ENCODE measurements around the gene LIPG.
"Not testable (repeated sequence)": the region's sequence is repeated elsewhere in the genome, so short reads cannot be mapped to it uniquely, and the experiment has no call there.

The LIPG gene

GRCh38 chr18:49572611-49573345, 10.9 kb downstream of the LIPG start:
- DNase-seq (ENCODE audit: low spot score in 2 of 2): no peak
- no peaks in the 10 kb centered on the region for H3K4me1 Mint-ChIP-seq
- no peak for ATAC-seq (ENCODE audit: low read depth)
- no peak overlapping the region for H3K4me3 Mint-ChIP-seq
- H3K36me3 Mint-ChIP-seq: no peaks in the 10 kb centered on the region
- no peak overlapping the region for H3K27ac Mint-ChIP-seq
- peaks cover 8% of the 10 kb centered on the region for H3K27me3 Mint-ChIP-seq
- no peaks in the 10 kb centered on the region for H3K9me3 Mint-ChIP-seq

GRCh38 chr18:49573835-49574234, 12.0 kb downstream of the LIPG start:
- DNase-seq (ENCODE audit: low spot score in 2 of 2) (no peak), ATAC-seq (ENCODE audit: low read depth) (no peak)
- Mint-ChIP-seq H3K27ac (no peak overlapping the region), H3K36me3 (no peaks in the 10 kb centered on the region), H3K27me3 (peaks cover 8% of the 10 kb centered on the region), H3K4me1 (no peaks in the 10 kb centered on the region), H3K4me3 (no peak overlapping the region), H3K9me3 (no peaks in the 10 kb centered on the region)

- not testable (repeated sequence) for ATAC-seq (ENCODE audit: low read depth); DNase-seq (ENCODE audit: low spot score in 2 of 2); H3K4me1 Mint-ChIP-seq; H3K9me3 Mint-ChIP-seq; H3K36me3 Mint-ChIP-seq; H3K27ac Mint-ChIP-seq; H3K4me3 Mint-ChIP-seq
- peaks cover 15% of the 10 kb centered on the region for H3K27me3 Mint-ChIP-seq
Observed at GRCh38 chr18:49579041-49579440, 17.2 kb downstream of the LIPG start.

- not testable (repeated sequence) for H3K36me3 Mint-ChIP-seq; DNase-seq (ENCODE audit: low spot score in 2 of 2); H3K27ac Mint-ChIP-seq; H3K4me1 Mint-ChIP-seq; H3K9me3 Mint-ChIP-seq; H3K4me3 Mint-ChIP-seq; ATAC-seq (ENCODE audit: low read depth)
- peaks cover 15% of the 10 kb centered on the region for H3K27me3 Mint-ChIP-seq
Observed at GRCh38 chr18:49579583-49579982, 17.7 kb downstream of the LIPG start.

GRCh38 chr18:49580279-49580678, 18.4 kb downstream of the LIPG start:
- H3K27me3 Mint-ChIP-seq: peaks cover 14% of the 10 kb centered on the region
- H3K4me3 Mint-ChIP-seq: no peak overlapping the region
- peaks cover 1% of the 10 kb centered on the region for H3K36me3 Mint-ChIP-seq
- DNase-seq (ENCODE audit: low spot score in 2 of 2) (no peak), ATAC-seq (ENCODE audit: low read depth) (no peak)
- no peak overlapping the region for H3K27ac Mint-ChIP-seq
- no peaks in the 10 kb centered on the region for H3K4me1 Mint-ChIP-seq
- H3K9me3 Mint-ChIP-seq: no peaks in the 10 kb centered on the region

GRCh38 chr18:49581371-49581770, 19.5 kb downstream of the LIPG start:
- H3K27ac Mint-ChIP-seq: no peak overlapping the region
- no peak for DNase-seq (ENCODE audit: low spot score in 2 of 2)
- no peak overlapping the region for H3K4me3 Mint-ChIP-seq
- ATAC-seq (ENCODE audit: low read depth): no peak
- H3K9me3 Mint-ChIP-seq: no peaks in the 10 kb centered on the region
- peaks cover 13% of the 10 kb centered on the region for H3K27me3 Mint-ChIP-seq
- H3K4me1 Mint-ChIP-seq: no peaks in the 10 kb centered on the region
- peaks cover 1% of the 10 kb centered on the region for H3K36me3 Mint-ChIP-seq

GRCh38 chr18:49582579-49582978, 20.7 kb downstream of the LIPG start:
- Mint-ChIP-seq H3K27ac (no peak overlapping the region), H3K9me3 (no peaks in the 10 kb centered on the region), H3K4me1 (no peaks in the 10 kb centered on the region), H3K36me3 (peaks cover 1% of the 10 kb centered on the region), H3K27me3 (peaks cover 14% of the 10 kb centered on the region), H3K4me3 (no peak overlapping the region)
- DNase-seq (ENCODE audit: low spot score in 2 of 2) (no peak), ATAC-seq (ENCODE audit: low read depth) (no peak)

- H3K9me3 Mint-ChIP-seq: no peaks in the 10 kb centered on the region
- H3K27me3 Mint-ChIP-seq: peaks cover 14% of the 10 kb centered on the region
- peaks cover 1% of the 10 kb centered on the region for H3K36me3 Mint-ChIP-seq
- no peak overlapping the region for H3K27ac Mint-ChIP-seq
- no peaks in the 10 kb centered on the region for H3K4me1 Mint-ChIP-seq
- no peak for ATAC-seq (ENCODE audit: low read depth)
- H3K4me3 Mint-ChIP-seq: no peak overlapping the region
- DNase-seq (ENCODE audit: low spot score in 2 of 2): no peak
Observed at GRCh38 chr18:49584394-49584793, 22.5 kb downstream of the LIPG start.

- not testable (repeated sequence) for H3K4me1 Mint-ChIP-seq; H3K27ac Mint-ChIP-seq; DNase-seq (ENCODE audit: low spot score in 2 of 2); H3K36me3 Mint-ChIP-seq; H3K9me3 Mint-ChIP-seq; ATAC-seq (ENCODE audit: low read depth); H3K4me3 Mint-ChIP-seq
- peaks cover 14% of the 10 kb centered on the region for H3K27me3 Mint-ChIP-seq
Observed at GRCh38 chr18:49584951-49585350, 23.1 kb downstream of the LIPG start.

- ATAC-seq (ENCODE audit: low read depth): no peak
- Mint-ChIP-seq H3K4me1 (no peaks in the 10 kb centered on the region), H3K27me3 (peaks cover 16% of the 10 kb centered on the region), H3K4me3 (no peak overlapping the region), H3K36me3 (no peaks in the 10 kb centered on the region), H3K27ac (no peak overlapping the region), H3K9me3 (no peaks in the 10 kb centered on the region)
- no peak for DNase-seq (ENCODE audit: low spot score in 2 of 2)
Observed at GRCh38 chr18:49585781-49586663, 24.2 kb downstream of the LIPG start.

GRCh38 chr18:49588171-49588570, 26.3 kb downstream of the LIPG start:
- ATAC-seq (ENCODE audit: low read depth): no peak
- Mint-ChIP-seq H3K36me3 (no peaks in the 10 kb centered on the region), H3K27ac (no peak overlapping the region), H3K4me3 (no peak overlapping the region), H3K4me1 (no peaks in the 10 kb centered on the region), H3K27me3 (peaks cover 8% of the 10 kb centered on the region), H3K9me3 (no peaks in the 10 kb centered on the region)
- no peak for DNase-seq (ENCODE audit: low spot score in 2 of 2)

- DNase-seq (ENCODE audit: low spot score in 2 of 2) (no peak), ATAC-seq (ENCODE audit: low read depth) (no peak)
- Mint-ChIP-seq H3K9me3 (no peaks in the 10 kb centered on the region), H3K4me3 (no peak overlapping the region), H3K27ac (no peak overlapping the region), H3K36me3 (no peaks in the 10 kb centered on the region), H3K4me1 (no peaks in the 10 kb centered on the region), H3K27me3 (peaks cover 12% of the 10 kb centered on the region)
Observed at GRCh38 chr18:49588971-49589370, 27.1 kb downstream of the LIPG start.

GRCh38 chr18:49590608-49591007, 28.8 kb downstream of the LIPG start:
- peaks cover 12% of the 10 kb centered on the region for H3K27me3 Mint-ChIP-seq
- H3K27ac Mint-ChIP-seq: no peak overlapping the region
- no peak for ATAC-seq (ENCODE audit: low read depth)
- no peaks in the 10 kb centered on the region for H3K9me3 Mint-ChIP-seq
- no peaks in the 10 kb centered on the region for H3K4me1 Mint-ChIP-seq
- no peaks in the 10 kb centered on the region for H3K36me3 Mint-ChIP-seq
- DNase-seq (ENCODE audit: low spot score in 2 of 2): no peak
- no peak overlapping the region for H3K4me3 Mint-ChIP-seq

- no peak overlapping the region for H3K4me3 Mint-ChIP-seq
Observed at GRCh38 chr18:49591271-49591670, 29.4 kb downstream of the LIPG start.

More at GRCh38 chr18:49591271-49591670, 29.4 kb downstream of the LIPG start:
- H3K9me3 Mint-ChIP-seq: no peaks in the 10 kb centered on the region
- peaks cover 12% of the 10 kb centered on the region for H3K27me3 Mint-ChIP-seq
- no peak for ATAC-seq (ENCODE audit: low read depth)
- H3K36me3 Mint-ChIP-seq: no peaks in the 10 kb centered on the region
- DNase-seq (ENCODE audit: low spot score in 2 of 2): no peak
- H3K4me1 Mint-ChIP-seq: no peaks in the 10 kb centered on the region
- H3K27ac Mint-ChIP-seq: no peak overlapping the region

Measured in memory B cell (primary cell).